Stimulated activated naive CD4-positive, alpha-beta T cell treated with Interleukin-2 at 50 U/mL for 16 hours (primary cell): ENCODE measurements around the gene NLK.

Source experiments
- DNase-seq: peaks from one replicate; lab custom pipeline; 2025; lab: John Stamatoyannopoulos, UW

The NLK gene

GRCh38 chr17:28040406-28040805 lies 2.1 kb upstream of the NLK start:
- DNase-seq: no peak

GRCh38 chr17:28041068-28041843 lies 1.2 kb upstream of the NLK start:
- peak; percentile 100 for DNase-seq

GRCh38 chr17:28041844-28042656 lies 427 bp upstream of the NLK start:
- no peak for DNase-seq

GRCh38 chr17:28042721-28043291 lies 329 bp downstream of the NLK start:
- DNase-seq: no peak

GRCh38 chr17:28043296-28043695 lies 819 bp downstream of the NLK start:
- DNase-seq: no peak

GRCh38 chr17:28043741-28044140 lies 1.3 kb downstream of the NLK start:
- DNase-seq: no peak

DNA sequence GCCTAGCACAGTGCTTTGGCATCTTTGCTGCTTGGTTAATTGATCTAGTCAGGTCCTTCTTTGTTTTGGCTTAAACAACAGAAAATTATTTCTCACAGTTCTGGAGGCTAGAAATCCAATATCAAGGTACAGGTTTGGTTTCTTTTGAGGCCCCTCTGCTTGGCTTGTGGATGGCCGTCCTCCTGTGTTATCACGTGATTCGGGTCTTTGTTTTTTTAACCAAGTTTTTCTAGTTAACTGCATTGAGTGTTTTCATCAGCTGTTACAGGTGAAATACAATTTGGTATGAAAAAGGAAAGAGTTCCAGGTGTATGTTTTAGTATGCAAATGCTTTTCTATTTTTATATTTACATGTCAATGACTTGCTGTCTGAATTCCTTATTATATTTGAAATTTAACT lies 2.8 kb downstream of the NLK start:
- no peak for DNase-seq

DNA sequence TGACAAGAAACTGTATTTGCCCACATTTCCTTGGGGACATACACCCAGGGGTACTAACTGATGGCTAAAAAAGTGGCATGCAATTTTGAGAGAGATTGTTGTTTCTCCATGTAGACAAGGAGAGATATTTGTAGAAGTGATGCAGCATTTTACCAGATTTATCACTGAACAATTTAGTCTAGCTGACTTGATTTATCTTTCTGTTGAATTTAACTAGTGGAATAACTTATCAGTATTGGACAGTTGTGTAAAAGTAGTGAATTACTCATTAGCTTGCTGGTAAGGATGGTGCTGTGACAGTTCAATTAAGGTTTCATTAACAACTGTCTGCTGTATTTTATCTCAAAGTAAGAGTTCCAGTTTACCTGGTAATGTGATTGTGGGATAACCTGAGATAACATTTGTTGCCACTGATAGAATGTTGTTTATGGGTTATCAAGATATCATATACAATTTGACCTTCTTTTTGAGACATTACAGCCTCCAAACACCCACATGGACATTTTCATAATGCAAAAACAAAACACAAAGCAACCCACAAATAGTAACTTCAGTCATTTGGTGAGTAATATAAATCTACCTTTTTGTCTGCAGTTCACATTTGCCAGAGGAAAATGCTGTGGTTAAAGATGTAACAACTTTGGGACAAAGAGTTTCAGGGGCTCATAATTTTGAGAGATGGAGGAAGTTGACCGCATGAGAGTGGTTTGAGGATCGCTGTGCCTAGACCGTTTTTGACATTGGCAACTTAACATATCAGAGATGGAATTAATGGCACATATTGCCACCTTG lies 3.8 kb downstream of the NLK start:
- no peak for DNase-seq

DNA sequence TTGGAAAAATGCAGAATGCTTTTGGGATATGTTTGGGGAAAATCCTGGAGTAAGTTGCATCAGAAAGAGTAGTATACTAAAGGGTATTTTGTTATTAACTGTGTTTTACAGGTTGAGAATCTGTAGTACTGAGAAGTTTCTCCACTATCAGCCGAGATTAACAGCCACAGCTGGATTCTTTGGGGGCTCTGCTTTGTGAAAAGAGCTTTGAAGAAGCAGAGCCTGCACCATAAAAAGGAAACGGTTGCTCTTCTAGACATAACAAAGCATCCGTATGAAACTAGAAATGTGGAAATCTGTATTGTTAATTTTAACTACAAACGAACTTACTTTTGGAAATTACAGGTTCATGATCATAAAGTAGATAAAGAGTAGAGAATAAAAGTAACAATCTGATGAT lies 5.3 kb downstream of the NLK start:
- no peak for DNase-seq

- DNase-seq: no peak
Measured at GRCh38 chr17:28049071-28049470, 6.6 kb downstream of the NLK start.

DNA sequence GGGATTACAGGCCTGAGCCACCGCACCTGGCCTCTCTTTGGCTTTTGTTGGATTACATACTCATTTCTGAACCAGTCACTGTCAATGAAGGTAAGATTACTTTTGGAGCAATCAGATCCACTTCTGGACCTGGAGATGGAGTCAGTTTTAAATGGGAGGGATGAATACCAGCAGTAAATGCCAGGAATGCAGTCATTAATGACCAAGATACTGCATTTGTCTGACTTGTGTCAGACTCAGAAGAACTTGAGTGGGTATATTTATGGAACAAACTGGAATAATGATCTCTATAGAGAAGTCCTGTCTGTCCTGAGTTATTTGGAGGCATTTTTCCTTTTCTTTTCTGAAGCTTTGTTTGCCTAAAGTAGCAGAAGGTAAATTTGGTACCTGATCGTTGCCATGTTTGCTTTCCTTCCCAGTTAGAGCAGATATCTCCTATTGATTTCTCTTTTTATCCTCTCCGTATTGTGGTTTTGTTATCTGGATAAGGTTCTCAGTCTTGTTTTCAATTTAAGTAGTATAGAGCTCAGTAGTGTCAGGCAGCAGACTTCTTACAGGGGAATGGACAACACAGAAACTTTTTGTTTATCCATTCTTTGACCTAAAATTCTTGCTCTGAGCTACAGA lies 10.7 kb downstream of the NLK start:
- DNase-seq: no peak

GRCh38 chr17:28053725-28054124 lies 11.2 kb downstream of the NLK start:
- DNase-seq: no peak

- no peak for DNase-seq
Measured at GRCh38 chr17:28055546-28056275, 13.2 kb downstream of the NLK start.

DNA sequence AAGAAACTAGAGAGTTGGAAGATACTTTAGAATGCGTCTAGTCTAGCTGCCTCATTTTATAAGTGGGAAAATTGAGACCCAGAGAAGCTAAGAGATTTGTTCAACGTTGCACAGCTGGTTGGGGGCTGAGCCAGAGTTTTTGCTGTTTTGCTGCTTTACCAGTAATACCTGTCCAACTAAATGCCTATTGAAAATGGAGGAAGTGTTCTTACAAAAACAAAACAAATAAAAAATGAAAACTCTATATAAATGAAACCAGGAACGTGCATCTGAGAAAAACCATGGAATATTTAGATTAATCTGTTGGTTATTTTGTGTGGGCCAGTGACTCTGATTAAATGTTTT lies 13.8 kb downstream of the NLK start:
- no peak for DNase-seq

GRCh38 chr17:28057731-28058246 lies 15.3 kb downstream of the NLK start:
- DNase-seq: no peak

DNA sequence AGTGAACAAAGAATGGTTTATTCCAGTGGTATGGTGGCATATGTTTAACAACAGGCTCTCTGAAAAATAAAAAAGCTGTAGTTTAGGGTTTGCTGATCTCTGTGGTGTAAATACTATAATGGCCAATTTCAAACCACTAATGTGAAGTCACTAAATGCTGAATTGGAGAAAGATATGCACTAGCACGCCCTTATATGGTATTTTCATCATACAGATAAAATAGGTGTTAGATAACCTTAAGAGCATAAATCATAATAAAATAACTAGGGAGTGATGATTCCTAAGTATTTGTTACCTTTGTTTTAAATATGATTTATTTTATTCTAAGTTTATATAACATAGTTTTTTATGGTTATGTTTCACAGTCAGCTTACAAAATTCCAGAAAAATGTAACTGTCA lies 17.2 kb downstream of the NLK start:
- DNase-seq: no peak

DNA sequence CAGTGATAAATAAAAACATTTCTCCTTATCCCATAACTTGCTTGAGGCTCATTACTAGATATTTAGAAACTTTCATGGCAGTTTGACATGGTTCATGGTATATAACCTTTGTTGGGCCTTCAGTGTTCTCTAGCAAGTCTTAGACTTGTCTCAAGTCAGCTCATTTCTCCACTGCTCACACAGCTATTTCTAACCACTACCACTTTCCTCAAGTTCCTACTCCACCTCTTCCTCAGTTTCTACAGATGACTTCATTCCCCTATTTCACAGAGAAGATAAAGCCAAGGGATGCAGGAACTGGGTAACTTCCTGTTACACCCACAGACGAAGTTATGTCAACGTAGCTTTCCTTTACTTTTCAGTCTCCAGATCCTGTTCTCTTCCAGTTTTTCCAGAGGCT lies 23.2 kb downstream of the NLK start:
- DNase-seq: no peak

- DNase-seq: no peak
Measured at GRCh38 chr17:28069061-28069460, 26.6 kb downstream of the NLK start.

- DNase-seq: no peak
Measured at GRCh38 chr17:28071179-28071578, 28.7 kb downstream of the NLK start.

DNA sequence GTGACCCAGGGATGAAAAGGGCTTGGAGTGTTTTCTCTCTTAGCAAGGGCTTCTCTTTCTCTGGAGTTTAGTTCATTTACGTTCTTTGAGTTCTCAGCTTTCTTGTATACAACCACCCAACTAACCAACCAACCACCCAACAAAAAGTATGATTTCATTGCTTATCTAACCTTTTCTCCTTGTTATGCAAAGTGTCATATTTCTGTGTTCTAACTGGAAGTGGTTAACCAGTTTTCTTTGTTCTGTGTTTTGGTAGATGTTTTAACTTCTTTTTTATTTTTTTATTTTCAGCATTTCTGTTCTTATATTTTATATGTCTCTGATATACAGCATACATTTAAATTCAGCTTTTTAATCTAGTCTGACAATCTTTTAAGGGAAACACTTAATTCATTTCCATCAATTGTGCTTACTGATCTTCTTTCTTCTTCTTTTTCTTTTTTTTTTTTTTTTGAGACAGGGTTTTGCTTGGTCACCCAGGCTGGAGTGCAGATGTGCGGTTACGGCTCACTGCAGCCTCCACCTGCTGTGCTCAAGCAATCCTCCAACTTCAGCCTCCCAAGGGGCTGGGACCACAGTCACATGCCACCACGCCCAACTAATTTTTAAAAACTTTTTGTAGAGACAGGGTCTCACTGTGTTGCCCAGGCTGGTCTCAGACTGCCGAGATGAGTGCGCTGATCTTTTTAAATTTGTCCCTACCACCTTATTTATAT lies 29.6 kb downstream of the NLK start:
- DNase-seq: no peak
